Measurements from ENCODE around the gene STAMBP. TPM values are rescaled to one million over a fixed set of nuclear protein-coding genes. Genes with fewer than 3 reads are reported as not detected.

The STAMBP gene
- total and polyA plus RNA-seq, 9 of the 15 experiments (the other 6 are each of a cell fraction or from before 2014, with no cell fraction given): 36.9 to 75.2 (median 48.8) TPM

DNA sequence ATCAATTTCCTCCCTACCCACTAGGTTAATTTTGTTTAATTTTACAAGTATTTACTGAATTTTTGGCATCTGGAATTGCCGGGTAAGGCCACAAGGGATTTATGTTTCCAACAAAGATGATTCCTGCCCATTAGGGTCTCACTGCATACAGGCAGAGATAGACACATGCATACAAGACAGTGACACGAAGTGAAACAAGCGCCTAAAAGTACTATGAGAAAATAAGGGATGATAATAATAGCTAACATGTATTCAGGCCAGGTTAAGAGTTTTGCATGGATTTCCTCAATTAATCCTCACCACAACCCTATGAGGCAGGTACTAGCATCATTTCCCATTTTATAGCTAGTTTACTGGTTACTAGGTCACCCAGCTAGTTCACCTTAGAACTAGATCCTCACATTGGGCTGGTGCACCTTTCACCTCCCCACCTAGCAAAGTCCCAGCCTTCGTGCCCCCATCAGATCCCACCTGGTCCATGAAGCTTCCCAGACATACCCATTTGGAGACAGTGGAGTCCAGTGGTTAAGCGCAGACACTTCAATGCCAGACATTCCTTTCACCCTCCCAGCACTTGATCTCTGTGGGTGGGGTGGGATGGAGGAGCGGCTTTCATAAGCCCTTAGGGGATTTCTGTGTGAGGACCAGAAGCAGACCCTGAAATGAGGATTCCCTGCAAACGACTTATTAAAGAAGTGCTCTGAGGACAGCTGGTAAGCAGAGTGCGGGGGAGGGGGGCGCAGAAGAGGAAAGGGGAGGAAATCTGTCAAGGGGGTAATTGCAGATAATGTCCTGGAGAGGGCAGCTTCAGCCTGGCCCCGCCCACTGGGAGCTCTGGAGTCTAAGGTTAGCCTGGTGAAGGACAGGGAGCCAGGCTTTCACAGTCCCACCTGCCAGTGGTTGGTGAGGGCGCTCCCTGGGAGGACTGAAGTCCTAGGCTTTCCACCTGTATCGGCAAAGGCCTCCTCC lies 92.1 kb downstream of the STAMBP start:
- peak overlapping the region; percentile 36; the same call in 1 of the 2 replicates for H3K4me2 ChIP-seq (ENCODE audit: insufficient read depth, low read length)
- no peaks in the 10 kb centered on the region for H3K79me2 ChIP-seq (ENCODE audit: control insufficient read depth, insufficient read depth, low read length)
- BruUV-seq (replicated peaks): no TSS peak
- 36% methylated on average over 12 of the region's 12 CpGs for WGBS (ENCODE audit: insufficient coverage, low coverage, missing lambda C conversion rate)
- no peaks in the 10 kb centered on the region for H3K9me1 ChIP-seq (ENCODE audit: control insufficient read depth, insufficient read depth, low read length)
- H3K9me3 ChIP-seq (replicated peaks; ENCODE audit: control insufficient read depth, insufficient read depth, low read depth, low read length): no peaks in the 10 kb centered on the region
- no peaks in the 10 kb centered on the region for H4K20me1 ChIP-seq (replicated peaks; ENCODE audit: control insufficient read depth, insufficient read depth, low read length)
- intact Hi-C loops (cut with micrococcal nuclease): loop anchor here (1.0 to 10.0 kb wide), 2 partner anchors 66 to 224 kb away; partner anchors contain the start of gene BOLA3
- H2AFZ ChIP-seq (ENCODE audit: low read depth, low read length): peak overlapping the region; percentile 93
- H3K9ac ChIP-seq (ENCODE audit: insufficient read depth in 1 of 2, low read depth in 2 of 2, low read length in 2 of 2): peak overlapping the region in 1 of 2 experiments; percentile 66; a peak in 2 of 4 replicates
- H3K4me1 ChIP-seq (replicated peaks in 1 of 2; ENCODE audit: control insufficient read depth in 2 of 2, insufficient read depth in 2 of 2, low read length in 2 of 2): peaks cover 11 to 18% of the 10 kb centered on the region in 2 experiments
- in situ Hi-C loops (cut with MboI): no loop called here
- peak; percentile 95 for ATAC-seq
- peak; percentile 87 to 89 (median 88) for DNase-seq (ENCODE audit: extremely low read depth in 1 of 4, low spot score in 3 of 4)
- H3K27ac ChIP-seq (ENCODE audit: extremely low read depth, low read depth, low read length): no peak overlapping the region
- no peaks in the 10 kb centered on the region for H3K27me3 ChIP-seq (ENCODE audit: control insufficient read depth in 2 of 2, insufficient read depth in 2 of 2, low read length in 2 of 2)
- ChIA-PET POLR2A (interaction anchor here (0.5 to 1.4 kb wide), 7 partner anchors 9 to 314 kb away, joined by 3 to 8 read pairs (median 4); partner anchors contain the start of gene BOLA3), CTCF (ENCODE audit: low intra/inter-chr PET ratio) (no interaction called here)
- H3K4me3 ChIP-seq: no peak overlapping the region
- peak; percentile 78 for FAIRE-seq
- H3K36me3 ChIP-seq (ENCODE audit: control insufficient read depth, insufficient read depth, low read length): no peaks in the 10 kb centered on the region
- TF ChIP-seq RCOR1 (IDR thresholded peaks at IDR 0.05; ENCODE audit: borderline replicate concordance in 1 of 2, low read depth in 2 of 2, low read length in 2 of 2) (peak in 1 of 2 experiments; percentile 48; a peak in 1 of 4 replicates), HCFC1 (IDR thresholded peaks at IDR 0.05; ENCODE audit: low read depth, low read length) (0 out of 2 replicates have a peak, but pooled peaks have one; percentile 21), NRF1 (conservative IDR thresholded peaks at IDR 0.05 in 1 of 2, IDR thresholded peaks at IDR 0.05 in 1 of 2) (peak; percentile 15 to 26; a peak in 1 of 4 replicates), CCAR2 (IDR thresholded peaks at IDR 0.05; ENCODE audit: low read depth, low read length) (no peak), SNIP1 (IDR thresholded peaks at IDR 0.05; ENCODE audit: low read depth) (no peak), ARNT (IDR thresholded peaks at IDR 0.05) (no peak), JUND (IDR thresholded peaks at IDR 0.05; ENCODE audit: borderline replicate concordance, low read depth, low read length) (0 out of 2 replicates have a peak, but pooled peaks have one; percentile 38), JUND (tag; IDR thresholded peaks at IDR 0.05; ENCODE audit: borderline replicate concordance, low read depth, low read length) (no peak), PML (IDR thresholded peaks at IDR 0.05; ENCODE audit: low read length) (0 out of 2 replicates have a peak, but pooled peaks have one; percentile 37), RAD51 (IDR thresholded peaks at IDR 0.05; ENCODE audit: borderline replicate concordance, low read depth) (0 out of 2 replicates have a peak, but pooled peaks have one; percentile 17), MTA1 (IDR thresholded peaks at IDR 0.05; ENCODE audit: borderline replicate concordance) (0 out of 2 replicates have a peak, but pooled peaks have one; percentile 47), SMC3 (conservative IDR thresholded peaks at IDR 0.05; ENCODE audit: insufficient read depth, low read depth, low read length) (peak; percentile 37; the same call in 1 of the 2 replicates), KLF13 (tag; IDR thresholded peaks at IDR 0.05; ENCODE audit: borderline replicate concordance, low read depth) (peak; percentile 57; the same call in 1 of the 2 replicates), PHB (CRISPR knock-in tag; IDR thresholded peaks at IDR 0.05) (no peak), MEIS2 (IDR thresholded peaks at IDR 0.05; ENCODE audit: partially characterized antibody) (peak; percentile 22), EGR1 (conservative IDR thresholded peaks at IDR 0.05) (peak; percentile 88), ZNF140 (CRISPR knock-in tag; IDR thresholded peaks at IDR 0.05) (no peak)
- TF ChIP-seq, protein P1, sequence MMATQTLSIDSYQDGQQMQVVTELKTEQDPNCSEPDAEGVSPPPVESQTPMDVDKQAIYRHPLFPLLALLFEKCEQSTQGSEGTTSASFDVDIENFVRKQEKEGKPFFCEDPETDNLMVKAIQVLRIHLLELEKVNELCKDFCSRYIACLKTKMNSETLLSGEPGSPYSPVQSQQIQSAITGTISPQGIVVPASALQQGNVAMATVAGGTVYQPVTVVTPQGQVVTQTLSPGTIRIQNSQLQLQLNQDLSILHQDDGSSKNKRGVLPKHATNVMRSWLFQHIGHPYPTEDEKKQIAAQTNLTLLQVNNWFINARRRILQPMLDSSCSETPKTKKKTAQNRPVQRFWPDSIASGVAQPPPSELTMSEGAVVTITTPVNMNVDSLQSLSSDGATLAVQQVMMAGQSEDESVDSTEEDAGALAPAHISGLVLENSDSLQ (IDR thresholded peaks at IDR 0.05): peak; percentile 50; the same call in 1 of the 2 replicates
- TF ChIP-seq, protein P2, sequence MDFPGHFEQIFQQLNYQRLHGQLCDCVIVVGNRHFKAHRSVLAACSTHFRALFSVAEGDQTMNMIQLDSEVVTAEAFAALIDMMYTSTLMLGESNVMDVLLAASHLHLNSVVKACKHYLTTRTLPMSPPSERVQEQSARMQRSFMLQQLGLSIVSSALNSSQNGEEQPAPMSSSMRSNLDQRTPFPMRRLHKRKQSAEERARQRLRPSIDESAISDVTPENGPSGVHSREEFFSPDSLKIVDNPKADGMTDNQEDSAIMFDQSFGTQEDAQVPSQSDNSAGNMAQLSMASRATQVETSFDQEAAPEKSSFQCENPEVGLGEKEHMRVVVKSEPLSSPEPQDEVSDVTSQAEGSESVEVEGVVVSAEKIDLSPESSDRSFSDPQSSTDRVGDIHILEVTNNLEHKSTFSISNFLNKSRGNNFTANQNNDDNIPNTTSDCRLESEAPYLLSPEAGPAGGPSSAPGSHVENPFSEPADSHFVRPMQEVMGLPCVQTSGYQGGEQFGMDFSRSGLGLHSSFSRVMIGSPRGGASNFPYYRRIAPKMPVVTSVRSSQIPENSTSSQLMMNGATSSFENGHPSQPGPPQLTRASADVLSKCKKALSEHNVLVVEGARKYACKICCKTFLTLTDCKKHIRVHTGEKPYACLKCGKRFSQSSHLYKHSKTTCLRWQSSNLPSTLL (IDR thresholded peaks at IDR 0.05): no peak
